Fibroblast of skin of left biceps (primary cell): ENCODE results near the gene GAPVD1.
"Not testable (repeated sequence)": the region's sequence is repeated elsewhere in the genome, so short reads cannot be mapped to it uniquely, and the experiment has no call there.

Experiments used
- DNase-seq, 2 experiments: peaks; one replicate each; pipeline ENCODE4 v3.0.0-alpha.2; 2013; ENCODE audit warnings: low read depth in 2 of 2

GAPVD1 gene

GRCh38 chr9:125255781-125256391, 5.7 kb upstream of the GAPVD1 start:
- DNase-seq = no peak

- DNase-seq = no peak
Observed at GRCh38 chr9:125258160-125258785, 3.4 kb upstream of the GAPVD1 start.

- no peak for DNase-seq
Observed at GRCh38 chr9:125258832-125259534, 2.6 kb upstream of the GAPVD1 start.

- DNase-seq = no peak
Observed at GRCh38 chr9:125260561-125260960, 1.1 kb upstream of the GAPVD1 start.

GRCh38 chr9:125262294-125262991, 817 bp downstream of the GAPVD1 start:
- no peak for DNase-seq

GRCh38 chr9:125264068-125264467, 2.4 kb downstream of the GAPVD1 start:
- DNase-seq = not testable (repeated sequence)

GRCh38 chr9:125268394-125269013, 6.9 kb downstream of the GAPVD1 start:
- DNase-seq = no peak

- no peak for DNase-seq
Observed at GRCh38 chr9:125269014-125269397, 7.4 kb downstream of the GAPVD1 start.

GRCh38 chr9:125271081-125271480, 9.5 kb downstream of the GAPVD1 start:
- no peak for DNase-seq

GRCh38 chr9:125272697-125273096, 11.1 kb downstream of the GAPVD1 start:
- no peak for DNase-seq

- DNase-seq = no peak
Observed at GRCh38 chr9:125276771-125277170, 15.1 kb downstream of the GAPVD1 start.

GRCh38 chr9:125277411-125277810, 15.8 kb downstream of the GAPVD1 start:
- no peak for DNase-seq

- no peak for DNase-seq
Observed at GRCh38 chr9:125280945-125281344, 19.3 kb downstream of the GAPVD1 start.

GRCh38 chr9:125284855-125285254, 23.2 kb downstream of the GAPVD1 start:
- DNase-seq = no peak

GRCh38 chr9:125286935-125287433, 25.4 kb downstream of the GAPVD1 start:
- not testable (repeated sequence) for DNase-seq

GRCh38 chr9:125293134-125293533, 31.5 kb downstream of the GAPVD1 start:
- no peak for DNase-seq

GRCh38 chr9:125295657-125296056, 34.0 kb downstream of the GAPVD1 start:
- DNase-seq = no peak

- no peak for DNase-seq
Observed at GRCh38 chr9:125296843-125297372, 35.3 kb downstream of the GAPVD1 start.

- no peak for DNase-seq
Observed at GRCh38 chr9:125297917-125298316, 36.3 kb downstream of the GAPVD1 start.

GRCh38 chr9:125302241-125302640, 40.6 kb downstream of the GAPVD1 start:
- no peak for DNase-seq

- no peak for DNase-seq
Observed at GRCh38 chr9:125304273-125304672, 42.6 kb downstream of the GAPVD1 start.

GRCh38 chr9:125312411-125312810, 50.8 kb downstream of the GAPVD1 start:
- DNase-seq = no peak
